CMK (cell line): ENCODE results near the gene GOLGA7B.
A peak's percentile ranks its signal among the peaks of the same experiment; 100 is the strongest.

ENCODE experiments used
- DNase-seq: peaks from one replicate; pipeline ENCODE4 v3.0.0-alpha.2; 2010; ENCODE audit warnings: low read depth

The GOLGA7B gene

GRCh38 chr10:97869091-97870042 lies 19.7 kb downstream of the GOLGA7B start:
- peak; percentile 83 for DNase-seq

GRCh38 chr10:97870990-97871389 lies 21.3 kb downstream of the GOLGA7B start:
- DNase-seq = no peak

- DNase-seq = no peak
Observed at GRCh38 chr10:97873569-97873968, 23.9 kb downstream of the GOLGA7B start.

GRCh38 chr10:97874332-97874731 lies 24.7 kb downstream of the GOLGA7B start:
- no peak for DNase-seq

DNA sequence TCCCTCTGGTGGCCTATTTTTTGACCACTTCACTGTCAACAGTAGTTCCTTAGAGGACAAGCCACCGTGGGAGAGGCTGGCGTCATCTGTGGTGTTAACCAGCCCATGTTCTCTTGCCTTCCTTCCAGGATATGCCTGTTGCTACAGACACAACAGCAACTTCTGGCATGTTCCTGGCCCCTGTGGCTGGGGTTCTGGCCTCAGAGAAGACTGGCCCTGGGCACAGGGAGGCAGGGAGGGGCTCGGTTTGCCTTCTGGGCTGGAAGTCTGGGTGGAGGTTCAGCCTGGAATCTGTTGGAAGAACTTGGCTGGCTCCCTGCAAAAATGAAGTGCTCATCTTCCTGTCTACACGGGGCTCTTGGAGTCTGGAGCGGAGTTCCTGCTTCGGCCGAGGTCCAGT lies 25.7 kb downstream of the GOLGA7B start:
- no peak for DNase-seq

DNA sequence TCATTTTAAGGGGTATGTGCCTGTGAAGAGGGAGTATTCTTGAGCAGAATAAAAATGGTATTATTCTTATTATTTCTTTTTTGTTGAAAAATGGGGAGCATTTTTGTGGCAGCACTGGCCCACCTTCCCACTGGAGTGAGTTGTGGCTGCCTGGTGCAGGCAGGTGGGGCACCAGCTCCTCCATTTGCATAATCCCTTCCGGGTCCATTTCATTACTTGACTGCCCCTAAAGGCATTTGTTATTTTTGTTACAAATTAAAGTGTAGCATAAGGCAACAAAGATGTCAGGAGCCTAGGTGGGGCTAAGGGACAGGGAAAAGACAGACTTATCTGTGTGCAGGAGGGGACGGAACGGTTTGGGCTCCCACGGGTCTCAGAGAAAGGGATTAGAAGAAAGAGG lies 26.8 kb downstream of the GOLGA7B start:
- DNase-seq = no peak

- no peak for DNase-seq
Observed at GRCh38 chr10:97879241-97879640, 29.6 kb downstream of the GOLGA7B start.

GRCh38 chr10:97880109-97880508 lies 30.5 kb downstream of the GOLGA7B start:
- no peak for DNase-seq

- no peak for DNase-seq
Observed at GRCh38 chr10:97882142-97883091, 32.8 kb downstream of the GOLGA7B start.

DNA sequence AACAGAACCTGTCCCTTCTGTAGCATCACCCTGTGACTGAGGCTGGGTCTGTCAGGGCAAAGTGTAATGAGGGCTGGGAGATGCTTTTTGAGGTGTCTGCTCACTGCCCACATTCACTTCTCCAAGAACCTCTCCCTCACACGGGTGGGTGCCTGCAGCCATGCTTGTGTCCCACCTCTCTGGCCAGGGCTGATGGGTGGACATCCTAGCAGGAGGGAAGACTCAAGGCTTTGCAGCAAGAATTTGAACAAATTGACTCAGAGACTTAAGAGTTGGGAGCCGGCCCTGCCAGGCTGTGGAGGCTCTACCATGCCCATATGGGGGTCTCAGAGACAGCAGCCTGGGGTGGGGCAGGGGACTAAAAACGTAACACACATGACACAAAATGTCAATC lies 33.4 kb downstream of the GOLGA7B start:
- no peak for DNase-seq

DNA sequence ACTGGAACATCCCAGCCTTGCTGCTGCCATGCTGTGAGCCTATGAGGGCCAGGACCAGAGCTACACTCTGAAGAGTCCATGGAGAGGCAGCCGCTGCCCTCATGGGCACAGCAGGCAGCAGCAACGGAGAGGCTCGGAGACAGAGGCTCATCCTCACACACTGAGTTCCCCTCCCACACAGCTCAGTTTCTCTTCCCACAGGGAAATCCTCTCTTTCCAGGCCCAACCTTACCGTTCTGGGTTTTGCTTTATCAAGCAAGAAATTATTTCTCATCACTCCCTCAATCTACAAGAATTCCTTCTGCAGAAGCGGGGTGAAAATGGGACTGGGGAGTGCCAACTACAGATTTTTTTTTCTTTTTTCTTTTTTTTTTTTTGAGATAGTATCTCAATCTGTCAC lies 36.6 kb downstream of the GOLGA7B start:
- no peak for DNase-seq

GRCh38 chr10:97887399-97887798 lies 37.8 kb downstream of the GOLGA7B start:
- peak; percentile 34 for DNase-seq

GRCh38 chr10:97888134-97888533 lies 38.5 kb downstream of the GOLGA7B start:
- DNase-seq = no peak

DNA sequence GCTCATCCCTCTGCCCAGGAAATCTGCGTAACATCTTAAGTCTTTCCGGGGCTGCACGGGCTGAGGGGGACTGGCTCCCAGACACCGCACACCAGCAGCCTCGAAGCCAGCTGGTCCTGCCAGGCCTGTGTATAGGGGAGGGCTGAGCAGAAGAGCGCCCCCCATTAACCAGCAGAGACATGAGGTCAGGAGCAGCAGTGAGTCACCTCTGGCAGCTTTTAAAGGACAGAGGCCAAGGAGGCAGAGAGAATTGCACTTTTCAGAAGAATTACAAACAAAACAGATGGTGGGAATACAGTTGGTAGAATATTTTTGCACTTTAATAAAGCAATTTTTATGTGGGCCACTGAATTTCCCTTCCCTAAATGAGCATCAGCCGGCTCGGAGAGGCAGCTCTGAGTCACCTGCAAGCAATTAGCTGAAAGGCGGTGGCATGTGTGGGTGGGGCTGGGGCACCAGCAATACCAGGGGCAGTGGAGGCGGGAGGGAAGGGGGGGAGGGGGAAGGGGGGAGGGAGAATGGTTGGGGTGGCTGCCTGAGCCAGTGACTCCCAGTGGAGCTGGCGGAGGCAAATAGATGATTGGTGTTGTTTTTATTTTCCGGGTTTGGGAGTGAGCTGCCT lies 39.1 kb downstream of the GOLGA7B start:
- no peak for DNase-seq

GRCh38 chr10:97889461-97890265 lies 40.0 kb downstream of the GOLGA7B start:
- DNase-seq = no peak

DNA sequence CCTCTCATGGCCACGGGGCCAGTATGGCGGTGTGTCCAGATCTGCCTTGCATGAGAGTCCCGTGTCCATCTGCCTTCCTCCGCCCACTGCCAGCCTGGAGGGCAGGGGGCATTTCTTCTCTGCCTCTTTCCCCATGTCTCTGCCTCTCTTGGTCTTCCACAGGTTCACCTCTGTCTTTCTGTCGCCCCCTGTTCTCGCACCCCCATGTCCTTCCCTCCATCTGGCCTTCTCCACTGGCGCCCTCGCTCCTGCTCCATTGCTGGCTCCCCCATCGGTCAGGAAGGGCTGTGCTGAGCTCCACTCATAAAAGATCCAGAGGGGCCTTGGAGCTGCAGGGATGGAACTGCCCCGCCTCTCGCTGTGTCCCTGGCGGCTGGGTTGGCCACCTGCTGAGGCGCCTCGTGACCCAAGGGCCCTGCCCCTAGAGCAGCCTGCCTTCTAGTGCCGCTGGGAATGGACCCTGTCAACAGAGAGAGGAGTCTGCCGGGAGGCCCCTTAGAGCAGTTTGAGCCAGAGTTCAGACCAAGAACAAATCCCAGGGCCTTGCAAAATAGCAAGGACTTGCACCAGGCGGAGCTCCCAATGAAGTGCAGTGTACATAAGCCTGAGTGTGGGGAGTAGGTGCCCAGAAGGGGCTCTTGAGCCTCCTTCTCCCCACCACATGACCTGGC lies 42.0 kb downstream of the GOLGA7B start:
- no peak for DNase-seq

GRCh38 chr10:97892506-97892905 lies 42.9 kb downstream of the GOLGA7B start:
- DNase-seq = no peak

- no peak for DNase-seq
Observed at GRCh38 chr10:97892939-97893338, 43.3 kb downstream of the GOLGA7B start.

- DNase-seq = no peak
Observed at GRCh38 chr10:97894092-97894491, 44.4 kb downstream of the GOLGA7B start.

- DNase-seq = no peak
Observed at GRCh38 chr10:97895084-97895483, 45.4 kb downstream of the GOLGA7B start.

DNA sequence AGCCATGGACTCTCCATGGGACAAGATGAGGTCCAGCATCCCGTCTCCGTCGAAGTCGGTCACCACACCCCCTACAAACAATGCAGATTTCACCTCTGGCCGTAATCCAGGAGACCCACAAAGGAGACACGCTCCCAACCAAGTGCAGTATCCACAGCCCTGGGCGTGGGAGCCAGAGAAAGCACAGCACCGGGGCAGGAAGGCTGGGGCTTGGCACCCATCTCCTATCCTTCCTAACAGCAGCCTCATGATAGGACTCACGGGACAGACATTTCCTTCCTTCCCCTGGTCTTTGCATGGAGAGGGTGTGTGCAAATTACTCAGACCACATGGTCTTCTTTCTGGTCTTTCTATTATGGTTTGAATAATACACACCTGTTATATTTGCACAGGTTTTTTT lies 46.3 kb downstream of the GOLGA7B start:
- DNase-seq = no peak
